Transverse colon (tissue), 4 donors: Measurements from ENCODE around the gene HIPK2. TPM values are rescaled to one million over a fixed set of nuclear protein-coding genes. Genes with fewer than 3 reads are reported as not detected.
A peak's percentile ranks its signal among the peaks of the same experiment; 100 is the strongest.

ENCODE experiments used
- DNase-seq: peaks from one replicate; pipeline ENCODE4 v3.0.0-alpha.2; 2019
- H3K27ac ChIP-seq, 4 donors: fragments of 200-600 bp; sonication (generic); 2 replicates each; pipeline ENCODE4 v1.5.1; 2016 to 2018; ENCODE audit warnings: inconsistent platforms in 4 of 4
- H3K27me3 ChIP-seq: fragments of 200-600 bp; sonication (generic); 2 replicates; pipeline ENCODE4 v1.5.1; 2017; ENCODE audit warnings: inconsistent platforms
- H3K36me3 ChIP-seq, 4 donors: fragments of 200-600 bp; sonication (generic); 2 replicates each; pipeline ENCODE4 v1.5.1; 2017 to 2019; ENCODE audit warnings: inconsistent platforms in 4 of 4
- H3K4me1 ChIP-seq, 4 donors: fragments of 200-600 bp; sonication (generic); 2 replicates each; pipeline ENCODE4 v1.5.1; 2017 to 2020; ENCODE audit warnings: inconsistent platforms in 4 of 4
- H3K4me3 ChIP-seq, 4 donors: fragments of 200-600 bp; sonication (generic); 1 replicate in 1 of 4; 2 replicates in 3 of 4; pipeline versions ENCODE4 v1.5.1 to v1.6.1; 2017 to 2019; ENCODE audit warnings: inconsistent platforms in 4 of 4
- H3K9me3 ChIP-seq, 2 donors: fragments of 200-600 bp; sonication (generic); 2 replicates each; pipeline ENCODE4 v1.5.1; 2017 to 2019; ENCODE audit warnings: inconsistent platforms in 2 of 2
- EP300 ChIP-seq: sonication (generic); formaldehyde crosslinking; IDR thresholded peaks from one replicate; pipeline ENCODE4 v1.6.1; 2017; ENCODE audit warnings: antibody characterized with exemption, low read depth
- POLR2A ChIP-seq: fragments of 450-650 bp; IDR thresholded peaks from one replicate; pipeline ENCODE4 v1.6.1; 2016; ENCODE audit warnings: antibody characterized with exemption, mild to moderate bottlenecking, moderate library complexity
- POLR2AphosphoS5 ChIP-seq, 3 donors: sonication (generic); formaldehyde crosslinking; IDR thresholded peaks; one replicate each; pipeline ENCODE4 v1.6.1; 2016; ENCODE audit warnings: antibody characterized with exemption in 3 of 3
- WGBS, 2 donors: methylation state at CpG; one replicate each; pipeline ENCODE4 v1.1.5; 2018; ENCODE audit warnings: low coverage in 1 of 2; 5-methylcytosine and 5-hydroxymethylcytosine counted together
- in situ Hi-C, 4 donors: fragments of 200-750 bp; cut with MboI; loops; one replicate each; pipeline versions ENCODE4 v1.15.0 to v1.15.1; 2017; ENCODE audit warnings: low sequenced_read_pairs in 3 of 4, low pct_ligation_motif_present in 1 of 4, low pct_unique_long_range_greater_than_20kb in 1 of 4
- intact Hi-C: fragments of 100-400 bp; cut with DNase I; formaldehyde crosslinking; loops from one replicate; pipeline ENCODE4 v1.15.1; 2023; ENCODE audit warnings: low total_unique reads
- total RNA-seq, 4 donors: library from RNA; depleted of rRNA; stranded (reverse); fragments of >200 nt; gene quantifications; one replicate each; pipeline ENCODE4 v1.1.0, GENCODE V29; 2016
- TF ChIP-seq, protein P1 (sequence below), 5 experiments: fragments of 200-600 bp in 3 of 5; fragments of 450-650 bp in 2 of 5; sonication (generic) in 3 of 5; IDR thresholded peaks; 1 replicate in 2 of 5; 2 replicates in 3 of 5; pipeline ENCODE4 v1.5.1; 2016 to 2017; ENCODE audit warnings: antibody characterized with exemption in 5 of 5, inconsistent platforms in 3 of 5, mild to moderate bottlenecking in 2 of 5, moderate library complexity in 1 of 5

The HIPK2 gene
- total RNA-seq, 4 donors from 2014 or later = 27.3 to 40.3 (median 33.6) TPM

DNA sequence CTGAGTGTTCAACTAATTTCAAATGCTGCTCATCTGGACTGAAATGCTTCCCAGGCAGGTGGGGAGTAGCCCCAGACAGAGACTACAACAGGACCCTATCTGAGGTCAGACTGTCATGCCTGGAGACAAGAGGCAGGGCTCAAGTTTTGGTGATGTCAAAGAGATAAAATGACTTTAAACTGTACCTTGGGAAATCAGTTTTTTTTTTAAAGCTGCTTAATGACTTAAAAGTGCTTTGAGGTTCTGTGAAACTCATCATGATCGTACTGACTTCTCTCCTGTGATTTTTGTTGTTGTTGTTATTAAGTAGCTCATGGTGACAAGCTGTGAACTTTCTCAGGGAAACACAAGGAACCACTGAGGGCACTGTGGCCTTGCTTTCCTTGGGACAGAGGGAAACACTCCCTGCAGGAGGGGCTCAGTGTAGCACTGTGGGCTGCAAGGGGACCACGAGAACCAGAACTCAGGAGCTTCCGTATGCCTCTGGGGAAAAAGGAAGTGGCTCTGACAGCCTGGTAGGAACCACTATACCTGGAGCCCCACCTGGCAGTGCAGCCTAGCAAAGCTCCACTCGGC lies 9.5 kb downstream of the HIPK2 start:
- intact Hi-C loops (no loop called here), in situ Hi-C loops (no loop called here)
- Histone ChIP-seq H3K4me3 (no peak overlapping the region), H3K27me3 (no peaks in the 10 kb centered on the region), H3K4me1 (peaks cover 4 to 36% (median 13%) of the 10 kb centered on the region in 4 donors), H3K9me3 (no peaks in the 10 kb centered on the region), H3K27ac (peak overlapping the region in 3 of 4 donors; percentile 60 to 74 (median 64)), H3K36me3 (no peaks in the 10 kb centered on the region)
- TF ChIP-seq POLR2AphosphoS5 (IDR thresholded peaks at IDR 0.05) (no peak), POLR2A (no peak), EP300 (no peak)
- TF ChIP-seq, protein P1, sequence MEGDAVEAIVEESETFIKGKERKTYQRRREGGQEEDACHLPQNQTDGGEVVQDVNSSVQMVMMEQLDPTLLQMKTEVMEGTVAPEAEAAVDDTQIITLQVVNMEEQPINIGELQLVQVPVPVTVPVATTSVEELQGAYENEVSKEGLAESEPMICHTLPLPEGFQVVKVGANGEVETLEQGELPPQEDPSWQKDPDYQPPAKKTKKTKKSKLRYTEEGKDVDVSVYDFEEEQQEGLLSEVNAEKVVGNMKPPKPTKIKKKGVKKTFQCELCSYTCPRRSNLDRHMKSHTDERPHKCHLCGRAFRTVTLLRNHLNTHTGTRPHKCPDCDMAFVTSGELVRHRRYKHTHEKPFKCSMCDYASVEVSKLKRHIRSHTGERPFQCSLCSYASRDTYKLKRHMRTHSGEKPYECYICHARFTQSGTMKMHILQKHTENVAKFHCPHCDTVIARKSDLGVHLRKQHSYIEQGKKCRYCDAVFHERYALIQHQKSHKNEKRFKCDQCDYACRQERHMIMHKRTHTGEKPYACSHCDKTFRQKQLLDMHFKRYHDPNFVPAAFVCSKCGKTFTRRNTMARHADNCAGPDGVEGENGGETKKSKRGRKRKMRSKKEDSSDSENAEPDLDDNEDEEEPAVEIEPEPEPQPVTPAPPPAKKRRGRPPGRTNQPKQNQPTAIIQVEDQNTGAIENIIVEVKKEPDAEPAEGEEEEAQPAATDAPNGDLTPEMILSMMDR (IDR thresholded peaks at IDR 0.05) = no peak
- WGBS, 2 donors = 76 to 91% methylated on average over 3 to 4 of the region's 4 CpGs
- DNase-seq = no peak

DNA sequence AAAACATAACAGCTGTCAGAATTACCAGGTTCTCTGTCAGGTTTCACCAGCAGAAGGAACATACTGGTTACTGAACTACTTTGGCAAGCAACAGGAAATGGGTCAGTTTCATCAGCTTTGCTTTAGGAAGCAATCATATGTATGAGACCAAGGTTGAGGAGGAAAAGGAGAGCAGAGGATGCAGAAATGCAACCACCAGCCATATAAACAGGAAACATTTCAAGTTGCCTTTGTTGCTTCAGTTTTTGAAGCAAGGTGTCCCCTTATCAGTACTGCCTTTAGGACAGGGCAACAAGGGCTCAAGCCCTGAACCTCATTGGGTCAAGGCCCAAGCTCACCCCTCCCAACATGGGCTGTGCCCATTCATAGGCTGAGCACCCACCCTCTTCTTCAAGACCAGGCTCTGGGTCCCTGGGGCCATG lies 10.2 kb downstream of the HIPK2 start:
- no peak for DNase-seq
- TF ChIP-seq EP300 = no peak
- TF ChIP-seq, protein P1 (IDR thresholded peaks at IDR 0.05) = no peak
- TF ChIP-seq POLR2A = no peak
- TF ChIP-seq POLR2AphosphoS5 (IDR thresholded peaks at IDR 0.05) = no peak
- intact Hi-C loops = no loop called here
- Histone ChIP-seq H3K27me3 (no peaks in the 10 kb centered on the region), H3K4me3 (no peak overlapping the region), H3K9me3 (no peaks in the 10 kb centered on the region), H3K27ac (peak overlapping the region in 3 of 4 donors; percentile 60 to 74 (median 64)), H3K36me3 (no peaks in the 10 kb centered on the region), H3K4me1 (peaks cover 4 to 40% (median 16%) of the 10 kb centered on the region in 4 donors)
- in situ Hi-C loops = no loop called here

DNA sequence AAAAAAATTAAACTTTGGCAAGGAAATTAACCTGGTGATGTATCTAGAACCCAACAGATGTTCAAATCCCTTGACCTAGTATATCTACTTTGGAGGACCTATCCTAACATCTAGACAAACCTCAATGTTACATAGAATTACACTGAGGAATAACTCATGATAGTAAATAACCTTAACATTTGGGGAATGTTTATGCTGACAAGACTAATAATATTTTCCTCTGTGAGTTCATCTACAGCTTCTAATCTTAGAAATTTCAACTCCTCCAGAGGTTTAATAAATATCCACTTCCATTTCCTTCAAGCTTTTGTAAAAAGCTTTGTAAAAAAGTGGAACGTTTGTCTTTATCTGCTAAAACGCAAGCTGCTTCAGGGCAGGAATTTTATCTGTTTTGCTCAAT lies 12.7 kb downstream of the HIPK2 start:
- H3K4me1 ChIP-seq = peaks cover 4 to 30% (median 16%) of the 10 kb centered on the region in 4 donors
- in situ Hi-C loops = no loop called here
- H3K9me3 ChIP-seq = no peaks in the 10 kb centered on the region
- 60 to 79% methylated on average over 2 of the region's 2 CpGs for WGBS, 2 donors
- H3K36me3 ChIP-seq = no peaks in the 10 kb centered on the region
- TF ChIP-seq POLR2A = no peak
- no peak for TF ChIP-seq EP300
- TF ChIP-seq, protein P1 (IDR thresholded peaks at IDR 0.05) = no peak
- no peak for TF ChIP-seq POLR2AphosphoS5 (IDR thresholded peaks at IDR 0.05)
- H3K27ac ChIP-seq = no peak overlapping the region
- no peak for DNase-seq
- no peak overlapping the region for H3K4me3 ChIP-seq
- no peaks in the 10 kb centered on the region for H3K27me3 ChIP-seq
- intact Hi-C loops = no loop called here

DNA sequence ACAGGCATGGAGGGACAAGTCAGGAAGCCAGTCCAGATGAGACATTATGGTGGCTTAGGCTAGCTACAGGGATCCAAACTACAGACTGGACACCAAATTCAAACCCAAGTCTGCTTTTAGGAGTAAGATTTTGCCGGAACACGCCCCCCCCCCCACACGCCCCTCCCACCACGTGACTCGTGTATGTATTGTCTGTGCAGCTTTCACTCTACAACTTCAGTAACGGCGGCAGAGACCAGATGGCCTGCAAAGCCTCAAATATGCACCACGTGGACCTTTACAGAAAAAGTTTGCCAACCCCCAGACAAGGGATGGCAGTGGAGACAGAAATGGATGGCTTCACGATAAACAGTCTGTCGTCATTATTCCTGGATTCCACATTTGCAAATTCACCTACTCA lies 14.5 kb downstream of the HIPK2 start:
- in situ Hi-C loops = no loop called here
- H3K9me3 ChIP-seq = no peaks in the 10 kb centered on the region
- no peaks in the 10 kb centered on the region for H3K27me3 ChIP-seq
- no peak overlapping the region for H3K4me3 ChIP-seq
- H3K36me3 ChIP-seq = no peaks in the 10 kb centered on the region
- 77% methylated on average over 10 of the region's 10 CpGs; no CpG with 5 or more reads in 1 of the 2 donors for WGBS, 2 donors
- no peak for TF ChIP-seq POLR2AphosphoS5 (IDR thresholded peaks at IDR 0.05)
- no peak for TF ChIP-seq EP300
- no peak for TF ChIP-seq POLR2A
- TF ChIP-seq, protein P1 (IDR thresholded peaks at IDR 0.05) = no peak
- intact Hi-C loops = no loop called here
- no peak for DNase-seq
- peaks cover 4 to 29% (median 17%) of the 10 kb centered on the region in 4 donors for H3K4me1 ChIP-seq
- H3K27ac ChIP-seq = no peak overlapping the region
